Measurements from ENCODE around the gene UTY.
"Not testable (repeated sequence)": the region's sequence is repeated elsewhere in the genome, so short reads cannot be mapped to it uniquely, and the experiment has no call there.

UTY gene

DNA sequence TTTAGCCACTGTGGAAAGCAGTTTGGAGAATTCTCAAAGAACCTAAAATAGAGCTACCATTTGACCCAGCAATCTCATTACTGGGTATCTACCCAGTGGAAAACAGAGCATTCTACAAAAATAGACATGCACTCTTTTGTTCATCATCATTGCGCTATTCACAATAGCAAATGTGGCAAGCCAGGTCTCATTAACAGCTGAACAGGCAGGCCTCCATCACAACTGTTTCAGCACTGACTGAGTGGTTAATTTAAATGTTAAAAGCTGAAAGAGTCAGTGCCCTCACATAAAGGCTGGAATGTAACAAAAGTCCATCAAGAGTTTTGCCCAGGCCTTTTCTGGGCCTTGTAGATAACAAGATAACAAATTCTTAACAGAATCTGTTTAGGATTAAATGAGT, 166.9 kb downstream of the UTY start:
- no peak for DNase-seq (ENCODE audit: low read depth in 1 of 2, low spot score in 1 of 2)

DNA sequence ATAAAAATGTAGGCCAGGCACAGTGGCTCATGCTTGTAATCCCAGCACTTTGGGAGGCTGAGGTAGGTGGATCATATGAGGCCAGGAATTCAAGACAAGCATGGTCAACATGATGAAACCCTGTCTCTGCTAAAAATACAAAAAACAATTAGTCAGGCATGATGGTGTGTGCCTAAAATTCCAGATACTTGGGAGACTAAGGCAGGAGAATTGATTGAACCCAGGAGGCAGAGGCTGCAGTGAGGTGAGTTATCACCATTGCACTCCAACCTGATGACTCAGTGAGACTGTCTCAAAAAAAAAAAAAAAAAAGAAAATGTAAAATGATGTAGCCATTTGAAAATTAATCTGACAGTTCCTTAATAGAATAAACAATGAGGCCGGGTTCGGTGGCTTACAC, 171.9 kb downstream of the UTY start:
- no peak for DNase-seq (ENCODE audit: low read depth in 1 of 2, low spot score in 1 of 2)

DNA sequence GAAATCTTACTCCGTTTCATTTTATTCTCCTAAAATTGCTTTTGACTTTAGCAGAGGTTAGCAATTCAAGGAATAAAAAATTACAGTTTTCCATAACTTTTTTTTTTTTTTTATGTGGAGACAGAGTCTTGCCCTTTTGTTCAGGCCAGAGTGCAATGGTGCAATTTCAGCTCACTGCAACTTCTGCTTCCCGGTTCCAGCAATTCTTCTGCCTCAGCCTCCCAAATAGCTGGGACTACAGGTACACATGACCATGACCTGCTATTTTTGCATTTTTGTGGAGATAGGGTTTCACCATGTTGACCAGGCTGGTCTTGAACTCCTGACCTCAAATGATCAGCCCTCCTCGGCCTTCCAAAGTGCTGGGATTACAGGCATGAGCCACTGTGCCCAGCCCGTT, 179.0 kb downstream of the UTY start:
- no peak for DNase-seq (ENCODE audit: low read depth in 1 of 2, low spot score in 1 of 2)

DNA sequence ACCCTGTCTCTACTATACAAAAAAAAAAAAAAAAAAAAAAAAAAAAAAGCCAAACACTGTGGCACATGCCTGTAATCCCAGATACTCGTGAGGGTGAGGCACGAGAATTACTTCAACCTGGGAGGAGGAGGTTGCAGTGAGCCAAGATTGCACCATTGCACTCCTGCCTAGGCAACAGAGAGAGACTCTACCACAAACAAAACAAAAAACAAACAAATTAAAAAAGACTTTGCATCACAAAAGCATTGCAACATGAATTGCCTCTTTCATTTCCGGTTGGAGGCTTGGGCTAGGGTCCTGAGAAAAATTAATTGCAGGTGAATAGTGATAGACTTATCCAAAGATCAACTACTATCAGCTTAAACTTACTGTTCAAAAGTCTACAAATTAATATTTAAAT, 180.4 kb downstream of the UTY start:
- no peak for DNase-seq (ENCODE audit: low read depth in 1 of 2, low spot score in 1 of 2)

DNA sequence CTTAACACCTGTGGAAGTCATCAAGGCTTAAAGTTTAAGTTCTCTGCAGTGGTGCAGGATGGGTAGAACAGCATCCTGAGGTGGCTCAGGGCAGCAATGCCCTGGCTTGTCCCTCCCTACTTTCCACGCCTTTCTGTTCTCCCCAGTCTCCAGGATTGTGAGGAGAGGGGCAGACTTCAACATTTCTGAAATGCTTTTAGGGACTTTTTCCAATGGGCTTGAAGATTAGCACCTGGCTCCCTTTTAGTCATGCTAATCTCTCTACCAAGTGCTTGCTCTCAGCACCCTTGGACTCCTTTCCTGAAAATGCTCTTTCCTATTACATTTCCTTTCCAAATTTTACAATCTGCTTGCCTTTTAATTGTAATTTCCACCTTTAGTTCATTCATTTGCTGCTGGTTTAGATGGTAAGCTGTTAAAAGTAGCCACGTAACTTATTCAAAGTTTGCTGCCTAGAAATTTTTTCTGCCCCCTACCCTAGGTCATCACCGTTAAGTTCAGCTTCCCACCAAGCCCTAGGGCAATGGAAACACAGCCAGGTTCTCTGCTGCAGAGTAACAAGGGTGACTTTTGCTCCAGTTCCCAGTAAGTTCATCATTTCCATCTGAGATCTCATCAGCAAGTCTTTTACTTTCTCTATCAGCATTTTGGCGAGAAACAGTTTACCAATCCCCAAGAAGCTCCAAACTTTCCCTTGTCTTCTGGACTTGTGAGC, 183.5 kb downstream of the UTY start:
- DNase-seq (ENCODE audit: low read depth in 1 of 2, low spot score in 1 of 2) = no peak

DNA sequence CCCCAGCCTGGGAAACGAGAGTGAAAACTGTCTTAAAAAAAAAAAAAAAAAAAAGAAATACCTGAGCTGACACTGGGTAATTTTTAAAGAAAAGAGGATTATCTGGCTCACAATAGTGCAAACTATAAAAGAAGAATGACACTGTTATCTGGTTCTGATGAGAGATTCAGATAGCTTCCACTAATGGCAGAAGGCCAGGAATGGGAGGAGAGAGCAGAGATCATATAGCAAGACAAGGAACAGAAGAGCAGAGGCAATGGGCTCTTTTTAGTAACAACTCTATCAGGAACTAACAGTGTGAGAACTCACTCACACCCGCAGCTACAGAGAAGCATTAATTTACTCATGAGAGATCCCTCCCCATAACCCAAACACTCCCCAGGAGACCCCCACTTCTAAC, 184.8 kb downstream of the UTY start:
- DNase-seq (ENCODE audit: low read depth in 1 of 2, low spot score in 1 of 2) = no peak

DNA sequence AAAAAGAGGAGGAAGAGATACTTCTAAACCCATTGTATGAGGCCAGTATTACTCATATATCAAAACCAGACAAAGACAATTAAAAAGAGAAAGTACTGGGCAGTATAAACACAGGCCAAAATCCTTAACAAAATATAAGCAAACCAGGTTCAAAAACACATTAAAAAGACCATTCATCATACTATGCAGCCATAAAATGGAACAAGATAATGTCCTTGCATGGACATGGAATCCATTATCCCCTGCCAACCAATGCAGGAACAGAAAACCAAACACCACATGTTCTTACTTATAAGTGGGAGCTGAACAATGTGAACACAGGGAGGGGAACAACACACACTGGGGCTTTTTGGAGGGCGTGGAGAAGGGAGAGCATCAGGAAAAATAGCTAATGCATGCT, 188.6 kb downstream of the UTY start:
- DNase-seq (ENCODE audit: low read depth in 1 of 2, low spot score in 1 of 2) = no peak

DNA sequence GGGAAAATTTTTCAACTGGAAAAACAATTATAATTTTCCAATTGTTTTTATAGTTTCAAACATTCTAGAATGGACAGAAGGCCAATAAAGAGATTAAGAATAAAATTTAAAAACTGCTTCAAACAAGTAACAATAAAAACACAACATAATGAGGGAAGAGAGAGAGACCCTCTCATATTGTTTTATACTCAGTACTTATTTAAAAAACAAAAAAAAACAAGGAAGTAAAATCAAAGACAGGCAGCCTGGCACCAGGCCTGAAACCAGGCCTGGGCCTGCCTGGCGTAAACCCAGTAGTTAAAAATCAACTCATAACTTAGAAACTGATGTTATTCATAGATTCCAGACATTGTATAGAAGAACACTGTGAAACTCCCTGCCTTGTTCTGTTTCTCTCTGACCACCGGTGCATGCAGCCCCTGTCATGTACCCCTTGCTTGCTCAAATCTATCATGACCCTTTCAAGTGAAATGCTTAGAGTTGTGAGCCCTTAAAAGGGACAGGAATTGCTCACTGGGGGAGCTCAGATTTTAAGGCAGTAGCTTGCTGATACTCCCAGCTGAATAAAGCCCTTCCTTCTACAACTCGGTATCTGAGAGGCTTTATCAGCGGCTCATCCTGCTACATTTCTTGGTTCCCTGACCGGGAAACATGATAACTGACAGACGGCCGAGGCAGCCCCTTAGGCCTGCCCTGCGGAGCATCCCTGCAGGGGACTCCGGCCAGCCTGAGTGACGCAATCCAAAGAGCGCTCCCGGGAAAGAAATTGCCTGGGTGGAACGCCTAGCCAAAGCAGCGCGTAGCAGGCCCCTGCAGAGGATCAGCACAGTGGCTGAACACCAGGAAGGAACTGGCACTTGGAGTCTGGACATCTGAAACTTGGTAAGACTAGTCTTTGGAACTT, 197.4 kb downstream of the UTY start:
- not testable (repeated sequence) for DNase-seq (ENCODE audit: low read depth in 1 of 2, low spot score in 1 of 2)

DNA sequence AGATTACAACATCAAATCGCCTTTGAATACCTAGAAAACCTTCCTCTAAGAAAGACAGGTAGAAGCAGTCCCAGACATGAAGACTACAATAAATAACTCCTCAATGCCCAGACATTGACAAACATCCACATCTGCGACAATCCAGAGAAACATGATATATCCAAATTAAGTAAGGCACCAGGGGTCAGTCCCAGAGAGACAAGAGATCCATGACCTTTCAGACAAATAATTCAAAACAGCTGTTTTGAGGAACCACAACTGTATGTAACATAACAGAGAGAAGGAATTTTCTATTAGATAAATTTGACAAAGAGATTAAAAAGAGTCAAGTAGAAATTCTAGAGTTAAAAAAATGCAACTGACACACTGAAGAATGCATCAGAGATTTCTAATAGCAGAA, 200.3 kb downstream of the UTY start:
- no peak for DNase-seq (ENCODE audit: low read depth in 1 of 2, low spot score in 1 of 2)

DNA sequence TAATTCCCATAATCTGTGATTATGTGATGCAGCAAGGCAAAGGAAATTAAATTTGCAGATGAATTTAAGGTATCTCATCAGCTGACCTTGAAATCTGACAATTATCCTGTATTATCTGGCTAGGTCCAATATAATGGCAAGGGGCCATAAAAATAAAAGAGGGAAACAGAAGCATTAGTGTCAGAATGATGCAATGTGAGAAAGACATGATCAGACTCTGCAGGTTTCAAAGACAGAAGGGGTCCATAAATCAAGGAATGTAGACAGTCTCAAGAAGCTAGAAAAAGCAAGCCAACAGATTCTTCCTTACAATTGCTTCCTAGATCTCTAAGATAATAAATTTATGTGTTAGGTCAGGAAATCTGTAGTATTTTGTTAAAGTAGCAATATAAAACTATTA, 208.1 kb downstream of the UTY start:
- no peak for DNase-seq (ENCODE audit: low read depth in 1 of 2, low spot score in 1 of 2)

DNA sequence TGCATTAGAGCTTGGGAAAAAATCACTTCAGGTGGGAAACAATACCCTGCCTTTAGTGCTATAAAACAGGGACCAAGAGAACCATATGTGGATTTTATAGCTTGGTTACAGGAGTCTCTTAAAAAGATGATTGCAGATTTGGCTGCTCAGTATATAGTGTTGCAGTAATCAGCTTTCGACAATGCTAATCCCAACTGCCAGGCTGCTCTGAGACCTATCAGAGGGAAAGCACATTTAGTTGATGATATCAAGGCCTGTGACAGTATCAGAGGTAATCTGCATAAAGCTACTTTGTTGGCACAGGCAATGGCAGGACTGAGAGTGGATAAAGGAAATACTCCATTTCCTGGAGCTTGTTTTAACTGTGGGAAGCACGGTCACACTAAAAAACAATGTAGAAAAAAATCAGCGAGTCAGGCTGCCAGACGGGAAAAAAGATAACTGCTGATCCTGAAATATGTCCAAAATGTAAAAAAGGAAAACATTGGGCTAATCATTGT, 225.8 kb downstream of the UTY start:
- not testable (repeated sequence) for DNase-seq (ENCODE audit: low read depth in 1 of 2, low spot score in 1 of 2)

DNA sequence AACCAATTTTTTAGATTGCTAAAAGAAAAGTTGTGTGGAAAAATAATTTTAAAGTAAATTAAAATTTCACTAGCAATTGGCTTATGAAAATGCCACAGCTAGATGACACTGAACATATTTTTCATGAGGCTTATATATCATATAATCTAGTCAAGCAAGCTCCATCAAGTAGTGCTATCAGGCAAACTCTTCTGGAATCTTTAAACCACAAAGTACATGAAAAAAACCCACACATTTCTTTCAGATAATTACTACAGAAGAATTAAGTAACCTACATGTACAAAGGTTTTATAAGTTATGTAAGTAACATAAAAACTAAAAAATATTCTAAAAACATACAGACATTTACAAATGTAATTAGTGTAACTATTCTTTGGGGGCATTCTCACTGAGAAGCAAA, 229.4 kb downstream of the UTY start:
- no peak for DNase-seq (ENCODE audit: low read depth in 1 of 2, low spot score in 1 of 2)

DNA sequence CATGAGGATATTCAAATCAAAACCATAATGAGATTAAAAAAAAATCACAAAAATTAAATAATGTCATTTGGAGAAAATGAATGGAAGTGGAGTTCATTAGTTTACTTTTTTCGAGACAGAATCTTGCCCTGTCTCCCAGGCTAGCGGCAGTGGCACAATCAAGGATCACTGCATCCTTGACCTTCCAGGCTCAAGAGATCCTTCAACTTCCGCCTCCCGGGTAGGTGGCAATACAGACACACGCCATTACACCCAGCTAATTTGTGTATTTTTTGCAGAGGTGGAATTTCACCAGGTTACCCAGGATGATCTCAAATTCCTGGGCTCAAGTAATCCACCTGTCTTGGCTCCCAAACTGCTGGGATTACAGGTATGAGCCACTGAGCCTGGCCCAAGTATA, 236.1 kb downstream of the UTY start:
- DNase-seq (ENCODE audit: low read depth in 1 of 2, low spot score in 1 of 2) = no peak

DNA sequence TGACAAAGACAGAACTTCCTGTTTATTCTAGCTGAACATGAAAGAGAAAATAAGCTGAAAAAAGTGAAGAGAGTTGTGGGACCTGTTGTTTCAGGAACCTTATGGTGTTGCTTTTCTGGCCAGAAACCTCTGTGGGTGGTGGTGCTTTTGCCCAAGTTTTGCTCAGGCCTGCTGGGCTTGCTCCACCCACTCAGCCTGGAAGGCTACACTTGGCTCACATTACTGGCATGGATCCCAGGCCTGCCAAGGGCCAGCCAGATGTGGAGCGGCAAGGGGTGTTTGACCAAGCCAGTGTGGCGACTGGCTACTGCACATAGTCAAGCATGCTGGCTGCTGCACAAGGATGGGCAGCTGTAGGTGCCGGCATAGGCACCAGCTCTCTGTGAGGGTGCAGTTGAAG, 245.9 kb downstream of the UTY start:
- no peak for DNase-seq (ENCODE audit: low read depth in 1 of 2, low spot score in 1 of 2)

DNA sequence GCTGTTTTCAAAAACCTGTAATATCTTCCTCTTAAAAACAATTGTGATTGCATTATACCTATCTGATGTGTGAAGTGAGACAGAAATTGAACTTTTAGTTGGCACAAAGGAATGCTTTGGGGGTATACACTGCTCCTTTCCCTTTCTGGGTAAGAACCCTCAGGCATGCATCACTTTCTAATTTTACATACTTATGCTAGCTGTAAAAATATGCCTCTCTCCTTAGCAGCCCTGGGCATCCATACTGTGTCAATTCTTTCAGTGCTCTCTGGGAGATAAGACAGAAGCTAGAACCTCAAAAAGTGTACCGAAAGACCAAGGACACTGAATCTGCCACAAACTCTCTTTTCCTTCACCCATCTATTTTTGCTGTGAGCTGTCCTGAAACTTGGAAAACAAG, 246.7 kb downstream of the UTY start:
- no peak for DNase-seq (ENCODE audit: low read depth in 1 of 2, low spot score in 1 of 2)

DNA sequence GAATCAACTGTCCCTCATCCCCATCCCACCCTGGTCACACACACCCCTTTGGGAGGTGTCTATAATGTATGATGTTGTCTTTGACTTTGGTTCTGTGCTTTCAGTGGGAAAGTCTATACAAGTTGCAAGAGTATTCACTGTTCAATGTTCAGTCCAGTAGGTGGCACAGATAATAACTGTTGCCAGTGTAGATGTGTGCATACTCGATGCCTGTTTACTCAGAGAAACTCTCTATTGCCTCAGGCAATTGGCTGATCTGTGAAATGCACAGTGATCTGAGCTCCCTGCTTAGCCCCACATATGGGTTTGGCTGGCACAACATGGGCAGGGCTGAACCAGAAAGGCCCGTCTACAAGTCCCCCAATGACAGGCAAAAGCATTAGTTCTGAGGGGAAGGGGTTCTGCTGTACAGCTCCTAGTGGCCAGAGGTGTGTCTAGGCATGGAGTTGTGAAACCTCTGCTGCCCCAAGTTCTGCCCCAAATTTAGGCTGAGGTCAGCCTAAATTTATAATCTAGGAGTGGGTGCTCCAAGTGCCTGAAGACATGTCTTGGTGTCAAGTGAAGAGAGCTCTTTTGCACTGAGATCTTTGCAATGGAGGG, 252.4 kb downstream of the UTY start:
- DNase-seq (ENCODE audit: low read depth in 1 of 2, low spot score in 1 of 2) = no peak

DNA sequence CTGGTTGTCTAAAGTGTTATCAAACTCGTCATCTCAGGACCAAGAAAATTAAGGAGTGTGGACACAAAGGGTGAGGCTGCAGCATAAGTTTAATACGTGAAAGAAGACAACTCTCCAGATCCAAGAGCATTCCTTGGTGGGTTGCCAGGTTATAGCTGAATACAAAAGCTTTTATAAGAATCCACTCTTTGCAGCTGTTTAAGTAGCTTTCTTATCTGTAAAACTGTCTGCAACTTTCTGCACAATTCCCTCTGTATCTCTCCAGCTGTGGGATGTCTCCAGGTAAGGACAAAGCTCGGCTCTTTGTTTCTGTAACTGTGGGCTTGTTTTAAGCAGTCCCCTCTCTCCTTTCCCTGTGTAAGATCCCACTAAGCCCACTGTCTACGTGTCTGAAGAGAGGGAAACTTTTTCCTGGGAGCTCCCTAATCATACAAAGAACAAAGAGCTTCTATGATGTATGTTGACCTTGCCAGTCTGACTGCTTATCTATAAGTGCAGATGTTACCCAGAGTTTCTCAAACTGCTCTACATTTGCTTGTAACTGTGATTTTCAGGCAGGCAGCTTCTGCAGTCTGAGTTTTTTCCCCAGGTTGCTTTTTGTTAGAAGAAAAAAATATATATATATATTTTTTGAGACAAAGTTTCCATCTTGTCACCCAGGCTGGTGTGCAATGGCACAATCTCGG, 268.7 kb downstream of the UTY start:
- DNase-seq (ENCODE audit: low read depth in 1 of 2, low spot score in 1 of 2) = no peak

DNA sequence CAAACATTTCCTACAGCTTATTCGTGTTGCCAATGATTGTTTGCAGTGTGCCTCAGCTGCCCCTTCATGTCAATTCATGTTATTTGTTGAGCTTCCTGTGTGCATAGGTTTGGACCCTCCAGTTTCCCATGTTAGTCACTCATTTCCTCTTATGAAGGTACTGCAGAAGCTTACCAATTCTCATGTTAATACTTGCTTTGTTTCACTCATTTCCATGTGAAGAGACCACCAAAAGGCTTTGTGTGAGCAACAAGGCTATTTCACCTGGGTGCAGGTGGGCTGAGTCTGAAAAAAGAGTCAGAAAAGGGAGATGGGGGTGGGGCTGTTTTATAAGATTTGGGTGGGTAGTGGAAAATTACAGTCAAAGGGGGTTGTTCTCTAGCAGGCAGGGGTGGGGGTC, 274.6 kb downstream of the UTY start:
- no peak for DNase-seq (ENCODE audit: low read depth in 1 of 2, low spot score in 1 of 2)

All from activated T-helper 1 cell treated with anti-CD3 and anti-CD28 coated beads, Interleukin-2, amount 50 U/mL, for 16 hours (primary cell).